Frontal cortex (tissue), 4 donors: ENCODE measurements around the gene NEGR1. TPM values are rescaled to one million over a fixed set of nuclear protein-coding genes. Genes with fewer than 3 reads are reported as not detected.

Experiments used
- DNase-seq, 2 donors: peaks; one replicate each; pipeline ENCODE4 v3.0.0; 2012; ENCODE audit warnings: low spot score in 2 of 2
- FAIRE-seq: peaks from 2 replicates; lab custom pipeline; 2012; peaks lifted over from hg19 to GRCh38; lab: Jason Lieb, UNC
- total RNA-seq: library from RNA; depleted of rRNA; stranded (reverse); fragments of >200 nt; gene quantifications from one replicate; pipeline ENCODE4 v1.2.3, GENCODE V29; 2014
- donor health status: control.
- donor health status: control.
- donor health status: control.

The NEGR1 gene
- total RNA-seq, 1 donor from 2014 or later: 78.7 TPM

DNA sequence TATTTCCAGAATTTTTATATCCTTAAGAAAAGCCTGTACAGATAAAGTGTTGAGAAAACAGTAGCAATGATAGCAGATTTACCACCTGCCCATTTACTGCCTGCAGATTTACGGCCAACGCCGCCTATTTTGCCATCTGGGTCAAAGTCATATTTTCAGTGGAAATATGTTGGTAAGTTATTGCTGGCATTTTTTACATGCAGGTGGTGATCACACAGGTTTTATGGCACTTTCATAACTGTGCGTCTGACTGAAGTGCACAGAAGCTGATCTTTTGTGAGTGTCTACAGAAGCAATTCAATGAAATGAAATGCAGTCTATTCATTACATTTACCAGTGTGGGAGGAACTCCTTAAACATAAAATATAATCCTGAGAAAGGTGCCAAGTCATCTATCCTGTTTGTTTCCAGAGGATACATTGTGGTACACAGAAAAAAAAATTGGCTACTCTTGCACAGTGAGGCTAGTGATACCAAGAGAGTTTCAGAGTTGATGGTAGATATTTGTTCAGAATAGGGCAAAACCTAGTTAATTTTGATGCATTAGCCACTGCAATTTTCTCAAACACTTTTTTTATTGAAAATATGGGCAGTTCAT lies 458.5 kb downstream of the NEGR1 start:
- no peak for FAIRE-seq
- DNase-seq: no peak

DNA sequence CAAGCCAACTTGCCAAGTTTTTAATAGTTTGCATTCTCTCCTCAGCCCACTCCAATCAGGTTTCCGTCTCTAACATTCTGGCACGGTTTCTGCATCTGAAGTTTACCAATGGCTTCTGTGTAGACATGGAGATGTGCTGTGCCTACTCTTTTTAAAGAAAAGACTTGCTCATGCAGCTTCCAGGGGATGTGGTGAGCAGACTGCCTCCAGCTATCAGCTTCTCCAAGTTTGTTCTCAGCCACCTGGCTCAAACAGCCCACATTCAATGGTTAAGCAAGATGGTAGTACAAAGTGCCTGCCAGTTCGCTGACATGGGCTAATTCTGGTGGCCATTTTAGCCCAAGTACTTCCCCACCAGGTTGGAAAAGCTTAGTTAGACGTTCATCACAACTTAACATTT lies 465.3 kb downstream of the NEGR1 start:
- no peak for DNase-seq
- FAIRE-seq: no peak

DNA sequence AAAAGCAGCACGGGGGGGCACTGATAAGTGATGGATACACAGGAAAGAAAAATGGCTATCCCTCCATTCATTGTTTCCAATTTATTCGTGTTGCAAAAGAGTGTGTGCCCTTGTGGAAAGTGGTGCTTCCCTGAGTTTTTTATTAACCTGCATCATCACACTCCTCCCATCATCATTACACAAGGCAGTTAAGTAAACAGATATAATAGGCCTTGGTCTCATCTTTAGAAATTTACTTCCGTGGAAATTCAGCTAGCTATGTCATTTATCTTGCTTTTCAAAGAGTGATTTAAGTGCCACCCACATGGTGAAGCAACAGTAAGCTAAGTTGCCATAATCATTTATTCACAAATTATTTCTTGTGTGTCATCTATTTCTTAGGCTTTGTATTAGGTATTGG lies 473.3 kb downstream of the NEGR1 start:
- FAIRE-seq (no peak), DNase-seq (no peak)

DNA sequence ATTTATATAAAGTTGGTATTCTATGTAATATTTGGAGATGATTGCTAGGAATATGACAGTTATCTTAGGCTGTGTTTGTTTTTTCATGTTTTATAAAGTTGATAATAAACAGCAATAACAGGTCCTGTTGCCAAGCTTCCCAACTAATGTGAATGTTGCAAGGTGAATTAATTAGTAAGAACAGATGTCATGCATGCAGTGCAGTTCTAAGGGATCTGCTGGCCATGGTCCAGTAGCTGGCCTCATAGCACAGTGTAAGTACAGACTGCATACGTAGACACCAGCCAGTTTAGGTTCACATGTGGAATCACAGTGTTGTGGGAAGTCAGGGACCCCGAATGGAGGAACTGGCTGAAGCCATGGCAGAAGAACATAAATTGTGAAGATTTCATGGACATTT lies 478.2 kb downstream of the NEGR1 start:
- FAIRE-seq (no peak), DNase-seq (no peak)

DNA sequence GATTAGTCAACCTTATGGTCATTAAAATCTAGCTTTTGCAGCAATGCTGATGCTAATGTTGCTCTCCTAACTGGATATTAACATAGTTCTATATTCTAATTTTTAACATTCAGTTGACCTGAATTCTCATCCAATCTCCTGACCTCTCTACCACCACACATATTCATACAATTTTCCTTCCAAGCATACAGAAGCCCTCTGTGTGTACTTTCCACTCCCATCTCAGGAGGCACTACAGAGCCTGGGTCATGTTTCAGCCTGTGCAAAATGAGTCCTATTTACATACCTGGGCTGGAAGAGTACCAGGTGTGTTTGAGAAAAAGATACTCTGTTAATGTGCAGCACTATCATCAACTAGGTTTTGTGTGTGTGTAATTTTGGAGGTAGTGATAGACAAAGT lies 486.3 kb downstream of the NEGR1 start:
- no peak for FAIRE-seq
- DNase-seq: no peak

DNA sequence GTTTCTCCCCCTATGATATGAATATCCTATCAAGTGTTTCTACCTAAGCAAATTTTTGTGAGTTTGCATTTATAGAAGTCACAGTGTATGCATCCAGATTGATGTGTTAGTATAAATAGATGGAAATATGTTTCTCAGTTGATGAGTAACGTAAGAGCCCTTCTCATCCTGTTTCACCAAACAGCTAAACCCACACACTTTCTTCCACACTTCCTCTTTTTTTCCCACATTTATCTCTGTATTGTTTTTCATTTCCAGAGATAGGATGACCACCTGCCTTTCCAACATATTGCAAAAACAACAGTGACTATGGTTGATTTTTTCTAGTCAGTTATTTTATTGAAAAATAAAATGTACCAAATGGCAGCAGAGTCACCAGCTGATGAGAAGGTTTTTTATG lies 490.1 kb downstream of the NEGR1 start:
- no peak for FAIRE-seq
- no peak for DNase-seq

DNA sequence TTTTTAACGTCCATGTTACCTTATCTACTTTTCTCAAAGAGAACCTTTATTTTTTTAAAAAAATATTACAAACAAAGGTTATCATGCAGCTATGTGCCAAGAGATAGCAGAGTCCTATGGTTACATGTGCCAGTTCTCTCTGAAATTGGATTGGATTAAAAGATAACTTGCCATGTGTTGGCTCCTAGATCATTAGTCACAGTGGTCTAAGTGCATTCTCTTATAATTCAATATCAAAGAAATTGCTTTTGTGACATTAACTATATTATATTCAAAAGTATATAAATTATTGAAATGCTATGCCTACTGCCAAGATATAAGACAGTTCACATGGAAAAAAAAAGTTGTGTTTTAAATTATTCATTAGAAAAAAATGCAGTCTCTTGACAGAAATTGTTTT lies 494.2 kb downstream of the NEGR1 start:
- FAIRE-seq: no peak
- DNase-seq: no peak

DNA sequence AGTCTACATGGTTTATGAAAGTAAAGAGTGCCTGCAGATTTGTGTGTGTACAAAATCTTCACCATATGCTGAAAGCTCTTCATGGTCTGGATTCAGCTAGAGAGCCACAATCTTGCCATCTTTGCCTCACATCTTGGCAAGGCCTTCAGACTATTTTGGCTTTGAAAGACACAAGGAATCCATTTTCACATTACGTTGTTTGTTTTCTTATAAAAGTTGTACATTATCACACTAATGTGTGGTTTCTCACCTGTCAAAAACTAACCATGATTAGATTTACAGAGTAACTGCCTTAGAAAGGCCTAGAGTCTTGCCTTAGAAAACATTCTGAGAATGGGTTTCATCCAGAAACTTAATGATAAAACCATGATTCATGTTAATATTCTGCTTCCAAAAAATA lies 494.6 kb downstream of the NEGR1 start:
- FAIRE-seq (no peak), DNase-seq (no peak)

DNA sequence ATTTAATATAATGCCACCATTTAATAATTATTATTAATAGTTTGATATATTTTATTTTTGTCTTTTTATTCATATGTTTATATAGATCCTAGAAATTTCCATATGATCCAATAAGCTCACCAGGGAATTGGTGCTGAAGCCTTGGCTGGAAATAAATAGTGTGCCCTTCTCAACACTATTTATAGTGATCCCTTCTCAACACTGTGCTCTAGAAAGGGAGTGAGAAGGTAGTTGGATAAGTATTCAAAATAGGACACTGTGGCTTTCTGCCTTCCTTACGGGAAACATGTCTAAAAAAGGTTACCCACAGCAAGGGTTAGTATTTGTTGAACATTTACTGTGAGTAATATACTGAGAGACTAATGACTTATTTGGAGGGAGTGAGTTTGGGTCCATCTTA lies 496.1 kb downstream of the NEGR1 start:
- DNase-seq (no peak), FAIRE-seq (no peak)

DNA sequence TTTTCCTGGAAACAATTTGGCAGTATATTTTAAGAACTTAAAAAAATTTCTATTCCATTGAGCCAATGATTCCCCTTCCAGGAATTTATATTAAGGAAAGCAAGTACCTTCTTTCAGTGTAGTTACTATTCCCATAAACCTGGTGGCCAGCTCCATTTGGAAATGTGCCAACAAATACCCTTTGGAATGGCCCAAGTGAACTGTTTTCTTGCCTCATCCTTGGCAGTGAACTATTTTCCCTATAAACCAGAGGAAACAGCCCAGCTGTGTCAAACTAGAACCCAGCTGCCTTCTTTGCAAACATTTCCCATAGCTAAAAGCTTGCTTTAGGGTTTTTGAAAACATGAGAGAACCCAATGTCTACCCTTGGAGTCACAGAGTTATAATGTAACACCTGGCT lies 496.9 kb downstream of the NEGR1 start:
- FAIRE-seq (no peak), DNase-seq (no peak)

DNA sequence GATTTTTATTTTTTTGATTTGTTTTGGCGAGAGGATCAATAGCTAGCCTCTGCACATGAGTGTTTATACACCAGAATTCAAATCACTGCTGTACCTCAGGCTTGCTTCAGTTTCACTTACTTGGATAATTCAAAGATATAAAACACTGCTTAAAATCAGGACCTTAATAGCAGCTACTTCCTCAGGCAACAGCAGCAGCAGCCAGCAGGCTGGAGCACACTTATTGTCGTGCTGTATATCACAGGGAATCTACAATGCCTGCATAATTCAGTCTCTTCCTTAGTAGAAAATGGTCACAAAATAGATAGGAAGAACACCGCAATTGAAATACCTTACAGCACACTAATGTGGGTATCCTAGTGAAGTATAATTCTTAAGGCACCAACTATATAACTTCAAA lies 497.3 kb downstream of the NEGR1 start:
- FAIRE-seq: no peak
- DNase-seq: no peak

DNA sequence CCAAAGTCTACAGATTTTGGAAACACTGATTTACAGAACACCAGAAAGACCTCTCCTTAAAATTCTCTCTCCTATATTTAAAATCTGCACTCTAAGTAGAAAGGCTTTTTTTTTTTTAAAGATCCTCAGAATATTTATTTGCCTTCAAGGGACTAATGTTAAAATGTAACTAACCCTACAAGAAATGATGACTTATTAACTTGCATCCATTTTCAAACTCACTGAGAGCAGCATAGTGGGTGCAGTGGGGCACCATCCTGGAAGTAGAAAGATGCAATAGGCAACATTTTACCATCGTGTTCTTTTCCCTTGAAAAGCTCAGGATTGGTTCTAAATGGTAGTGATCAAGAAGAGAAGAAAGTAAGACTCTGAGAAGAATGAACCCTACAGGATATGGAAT lies 498.1 kb downstream of the NEGR1 start:
- FAIRE-seq: no peak
- no peak for DNase-seq

DNA sequence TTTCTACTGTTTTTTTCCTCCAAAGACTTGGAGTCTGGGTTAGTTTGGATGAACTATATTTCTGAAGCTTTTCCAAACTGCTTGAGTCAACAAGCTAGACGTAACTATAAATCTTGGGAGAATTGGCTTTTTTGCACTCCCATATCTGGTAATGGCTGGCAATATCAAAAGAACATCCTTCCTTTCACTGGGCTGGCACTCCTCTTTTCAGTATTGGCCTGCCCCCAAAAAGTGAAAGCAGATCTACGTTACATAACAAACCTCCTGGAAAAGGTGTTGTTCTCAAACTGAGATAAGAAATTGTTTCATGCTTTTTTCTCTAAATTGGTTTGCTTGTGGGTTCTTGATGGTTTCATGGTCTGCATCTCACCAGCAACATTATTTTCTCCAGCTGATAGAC lies 499.3 kb downstream of the NEGR1 start:
- no peak for DNase-seq
- no peak for FAIRE-seq

DNA sequence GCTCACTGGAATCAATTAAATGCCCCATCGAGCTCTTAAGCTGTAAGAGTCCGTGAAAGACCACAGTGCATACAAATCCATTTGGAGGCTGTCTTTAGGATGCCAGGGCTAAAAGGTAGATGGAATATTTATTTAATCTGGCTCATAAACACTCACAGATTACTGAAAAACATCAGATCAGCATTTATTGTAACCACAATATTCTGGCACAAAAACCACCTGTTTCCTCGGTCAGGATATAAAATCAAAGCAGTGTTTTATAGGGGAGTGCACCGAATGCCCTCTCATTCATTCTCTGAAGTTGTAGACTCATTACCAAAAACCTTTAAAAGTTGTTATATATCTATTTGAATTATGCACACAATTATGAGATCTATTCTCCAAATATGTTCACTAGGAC lies 500.9 kb downstream of the NEGR1 start:
- FAIRE-seq: no peak

DNA sequence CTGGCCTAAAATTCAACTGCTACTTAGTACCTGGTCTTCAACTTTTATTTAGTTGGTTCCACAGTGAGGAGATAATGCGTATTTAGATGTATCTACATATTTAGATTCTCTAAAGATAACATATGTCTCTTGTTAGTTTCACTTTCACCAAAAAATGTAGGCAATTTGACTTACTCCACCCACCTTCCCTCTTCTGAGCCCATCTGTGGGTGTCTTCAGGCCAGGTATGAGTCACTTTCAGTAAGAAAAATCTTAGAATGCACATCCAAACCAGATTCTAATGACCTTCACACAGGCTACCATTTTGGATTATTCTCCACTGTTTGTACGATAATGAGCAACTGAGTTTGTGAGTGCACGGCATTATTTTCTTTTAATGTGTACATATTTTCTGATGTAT lies 501.7 kb downstream of the NEGR1 start:
- no peak for DNase-seq
- FAIRE-seq: no peak

More for the DNA sequence above, 500.9 kb downstream of the NEGR1 start:
- DNase-seq: no peak

DNA sequence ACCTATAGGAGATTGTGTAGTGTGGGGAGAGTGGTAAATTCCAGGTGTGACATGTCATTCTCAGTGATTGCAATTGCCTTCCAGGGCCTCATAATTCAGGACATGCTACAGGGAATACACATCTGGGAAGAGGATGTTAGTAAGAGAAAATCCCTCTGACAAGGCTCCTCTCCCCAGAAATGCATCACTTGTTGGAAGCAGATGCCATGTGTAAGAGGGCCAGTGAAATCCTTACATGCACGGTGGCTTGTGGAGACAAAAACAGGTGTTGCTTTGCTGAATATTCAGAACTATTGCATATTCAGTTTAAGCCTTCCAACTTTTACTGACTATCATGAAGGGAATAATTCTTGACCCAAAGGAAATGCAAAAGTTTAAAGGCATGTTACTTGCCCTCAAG lies 503.4 kb downstream of the NEGR1 start:
- DNase-seq (no peak), FAIRE-seq (no peak)

DNA sequence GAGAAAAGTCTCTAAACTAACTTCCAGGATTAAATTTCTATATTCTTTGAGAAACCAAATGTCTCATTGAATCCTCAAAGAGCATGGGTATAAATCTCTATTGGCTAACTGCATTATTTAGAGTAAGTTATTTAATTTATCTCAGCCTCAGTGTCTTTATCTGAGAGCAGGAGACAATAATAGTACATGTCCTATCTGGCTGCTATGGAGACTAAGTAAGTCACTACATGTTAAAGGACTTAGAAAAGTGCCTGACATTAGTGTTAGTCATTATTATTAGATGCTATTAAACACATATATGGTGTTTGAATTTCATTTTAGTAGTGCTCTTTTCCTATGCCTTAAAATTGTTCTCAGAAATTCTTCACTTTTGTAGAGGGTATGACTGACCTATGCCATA lies 505.2 kb downstream of the NEGR1 start:
- FAIRE-seq: no peak
- DNase-seq: no peak

DNA sequence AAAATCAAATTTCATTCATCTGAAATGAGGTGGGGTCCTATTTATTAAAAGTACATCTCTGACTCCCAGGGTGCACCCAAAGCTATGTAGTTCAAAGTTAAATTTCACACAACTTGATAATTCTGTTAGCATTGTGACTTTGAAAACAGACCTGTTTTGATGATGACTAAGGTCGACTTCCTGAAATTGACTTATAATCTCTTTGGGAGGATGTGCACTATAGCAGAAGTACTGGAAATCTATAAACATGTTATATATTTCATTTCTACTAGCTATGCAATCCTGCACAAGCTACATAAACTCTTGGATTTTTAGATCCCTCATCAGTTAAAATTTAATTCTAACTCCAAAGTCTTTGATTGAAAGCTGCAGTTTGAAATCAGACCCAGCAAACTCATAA lies 507.6 kb downstream of the NEGR1 start:
- DNase-seq: no peak
- FAIRE-seq: no peak

DNA sequence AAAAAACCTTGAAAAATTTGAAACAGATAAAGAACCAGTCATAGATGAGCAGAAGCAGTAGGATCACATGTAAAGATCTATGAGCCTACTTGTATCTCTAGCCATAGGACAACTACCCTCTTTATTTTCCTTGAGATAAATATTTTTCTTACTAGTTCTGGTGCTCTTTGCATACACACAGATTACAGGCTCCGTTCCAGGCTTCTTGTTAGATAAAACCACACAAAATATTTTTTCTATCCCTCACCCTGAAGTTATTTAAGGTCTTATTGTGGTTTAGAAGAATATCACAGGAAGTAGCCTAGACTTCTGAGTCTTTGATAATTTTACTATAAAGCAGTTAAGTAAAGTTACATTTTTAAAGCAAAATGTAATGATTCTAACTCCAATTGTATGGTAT lies 512.2 kb downstream of the NEGR1 start:
- no peak for FAIRE-seq
- DNase-seq: no peak

DNA sequence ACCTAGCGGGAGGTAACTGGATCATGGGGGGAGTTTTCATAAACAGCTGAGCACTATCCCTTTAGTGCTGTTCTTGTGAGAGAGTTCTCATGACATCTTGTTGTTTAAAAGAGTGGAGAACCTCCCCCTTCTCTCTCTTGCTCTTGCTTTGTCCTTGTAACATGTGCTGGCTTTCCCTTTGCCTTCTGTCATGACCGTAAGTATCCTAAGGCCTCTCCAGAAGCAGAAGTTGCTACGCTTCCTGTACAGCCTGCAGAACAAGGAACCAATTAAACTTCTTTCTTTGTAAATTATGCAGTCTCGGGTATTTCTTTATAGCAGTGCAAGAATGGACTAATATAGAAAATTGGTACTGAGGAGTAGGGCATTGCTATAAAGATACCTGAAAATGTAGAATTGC lies 515.6 kb downstream of the NEGR1 start:
- DNase-seq: no peak
- no peak for FAIRE-seq

DNA sequence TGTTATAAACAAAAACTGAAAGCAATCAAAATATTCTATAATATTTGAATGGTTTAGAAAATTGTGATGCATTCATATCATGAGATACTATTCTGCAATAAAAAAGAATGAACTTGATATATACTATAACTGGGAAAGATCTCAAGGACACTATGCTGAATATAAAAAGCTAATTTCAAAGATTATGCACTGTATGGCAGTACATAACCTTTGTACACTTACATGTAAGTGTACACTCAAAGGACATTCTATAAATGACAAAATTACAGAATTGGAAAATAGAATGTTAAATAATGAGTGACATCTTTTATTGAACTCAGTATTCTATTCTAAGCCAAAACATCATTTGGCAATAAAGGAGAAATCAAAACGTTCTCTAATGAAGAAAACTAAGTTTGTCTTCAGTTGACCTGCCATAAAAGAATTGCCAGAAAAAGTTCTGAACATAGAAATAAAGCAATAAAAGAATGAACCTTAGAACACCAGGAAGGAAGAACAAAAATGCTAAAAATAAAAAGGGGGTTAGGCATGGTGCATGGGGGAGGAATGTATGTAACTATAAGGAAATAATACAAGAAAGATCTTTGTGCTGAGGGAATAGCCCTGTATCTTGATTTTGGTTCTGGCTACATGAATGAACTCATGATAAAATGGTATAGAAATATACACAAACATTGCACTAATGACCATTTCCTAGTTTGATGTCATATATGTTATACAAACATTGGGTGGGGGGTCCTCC lies 519.7 kb downstream of the NEGR1 start:
- DNase-seq: no peak
- FAIRE-seq: no peak

DNA sequence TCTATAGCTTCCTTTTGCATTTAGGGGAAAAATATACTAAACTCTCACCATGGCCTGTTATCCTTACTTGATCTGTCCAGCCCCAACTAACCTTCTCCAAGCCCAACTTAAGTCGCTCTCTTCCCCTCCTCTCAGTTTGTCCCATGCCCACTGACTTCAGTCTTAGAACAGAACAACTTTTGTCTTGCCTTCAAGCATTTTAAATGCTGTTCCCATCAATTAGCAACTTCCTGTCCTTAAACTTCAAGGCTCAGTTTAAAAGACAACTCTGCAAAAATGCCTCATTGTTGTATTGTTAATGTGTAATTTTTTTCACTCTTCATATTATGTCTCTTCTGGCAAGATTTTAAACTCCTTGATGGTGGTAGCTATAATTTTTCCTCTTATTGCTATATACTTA lies 526.9 kb downstream of the NEGR1 start:
- FAIRE-seq (no peak), DNase-seq (no peak)
